AG04450 (cell line): ENCODE results near the gene ICAM2. TPM values are rescaled to one million over a fixed set of nuclear protein-coding genes. Genes with fewer than 3 reads are reported as not detected.

Experiments used
- CTCF ChIA-PET: fragments of 300-600, 350-600 bp; formaldehyde crosslinking; extraction: SDS; loops from one replicate; lab custom pipeline; 2022; ENCODE audit warnings: antibody characterized with exemption, inconsistent platforms; lab: Charles Lee
- POLR2A ChIA-PET: fragments of 350-600 bp; formaldehyde crosslinking; extraction: SDS; loops from one replicate; lab custom pipeline; 2021; ENCODE audit warnings: antibody characterized with exemption, inconsistent platforms; lab: Yijun Ruan, JAX
- DNase-seq: peaks from one replicate; pipeline ENCODE4 v3.0.0-alpha.2; 2011; ENCODE audit warnings: low read depth, low spot score
- H3K27ac ChIP-seq: one replicate; pipeline ENCODE4 v1.5.1; 2012; ENCODE audit warnings: low read depth, low read length, control low read depth
- H3K27me3 ChIP-seq: one replicate; pipeline ENCODE4 v1.6.0; 2012; ENCODE audit warnings: low read length; ENCODE audit not compliant: control insufficient read depth, insufficient read depth
- H3K4me3 ChIP-seq: 2 replicates; pipeline ENCODE4 v1.5.1; 2011; ENCODE audit warnings: mild to moderate bottlenecking, low read depth, low read length, control low read depth
- H3K9me3 ChIP-seq: 2 replicates; pipeline ENCODE4 v1.5.1; 2012; ENCODE audit warnings: low read length; ENCODE audit not compliant: control insufficient read depth, insufficient read depth
- polyA minus RNA-seq: library from RNA; depleted of rRNA, polyadenylated mRNA; stranded (reverse); fragments of >200 nt; gene quantifications from 2 replicates; pipeline ENCODE4 v1.2.3, GENCODE V29; 2011; rRNA and poly(A)+ RNA removed
- polyA plus RNA-seq: library from polyadenylated mRNA; depleted of rRNA; stranded (reverse); fragments of >200 nt; gene quantifications from 2 replicates; pipeline ENCODE4 v1.2.3, GENCODE V29; 2011; rRNA removed
- TF ChIP-seq, protein P1 (sequence below): IDR thresholded peaks from 2 replicates; pipeline ENCODE4 v1.5.1; 2011; ENCODE audit warnings: low read depth, low read length, control low read depth, inconsistent platforms

ICAM2 gene
- polyA plus RNA-seq = 0.16 and 0.52 TPM in 2 replicates
- 0.28 TPM in 1 of 2 replicates, not detected in the other for polyA minus RNA-seq

DNA sequence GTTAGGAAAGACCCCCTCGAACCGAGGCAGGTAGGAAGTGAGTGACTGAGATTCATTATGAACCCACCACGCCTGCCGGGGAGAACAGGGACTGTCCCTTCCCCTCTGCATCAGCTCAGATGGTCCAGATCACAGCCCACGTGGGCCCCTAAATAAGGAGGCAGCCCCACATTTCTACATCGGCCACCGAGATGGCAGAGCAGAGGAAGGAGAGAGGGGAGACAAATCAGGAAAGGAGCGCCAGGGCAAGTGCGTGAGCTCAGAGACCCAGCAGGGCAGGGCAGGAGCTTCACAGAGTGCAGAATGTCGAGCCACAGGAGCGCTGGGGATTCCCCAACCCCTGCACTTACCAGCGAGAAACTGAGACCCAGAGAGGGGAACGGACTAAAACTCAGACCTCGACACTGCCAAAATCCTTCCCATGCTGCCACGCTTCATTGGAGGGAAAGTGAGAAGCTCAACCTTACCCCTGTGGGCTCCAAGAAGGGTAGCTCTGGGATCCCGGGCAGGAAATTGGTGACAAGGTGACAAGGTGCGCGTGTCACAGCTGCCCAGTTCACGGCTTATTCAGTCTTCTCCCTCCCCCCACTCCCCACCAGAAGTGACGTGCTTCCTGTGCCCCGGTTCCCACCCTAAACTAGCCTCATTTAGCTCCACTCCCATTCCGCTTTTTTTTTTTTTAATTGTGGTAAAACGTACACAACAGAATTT, at the start of gene ICAM2:
TSS of gene ICAM2 (minus strand) at position 578 of the 711 bp plus-strand sequence. CDS start 13,942 bp downstream, outside the sequence.
- POLR2A ChIA-PET = interaction anchor here (0.6 to 0.7 kb wide), 2 partner anchors 109 to 289 kb away, joined by 4 to 5 read pairs; no protein-coding TSS in a partner anchor
- H3K27me3 ChIP-seq = peaks cover 9% of the 10 kb centered on the region
- 0 out of 2 replicates have a peak within 1 kb of the TSS, but pooled peaks have one; percentile 4 for H3K4me3 ChIP-seq
- TF ChIP-seq, protein P1, sequence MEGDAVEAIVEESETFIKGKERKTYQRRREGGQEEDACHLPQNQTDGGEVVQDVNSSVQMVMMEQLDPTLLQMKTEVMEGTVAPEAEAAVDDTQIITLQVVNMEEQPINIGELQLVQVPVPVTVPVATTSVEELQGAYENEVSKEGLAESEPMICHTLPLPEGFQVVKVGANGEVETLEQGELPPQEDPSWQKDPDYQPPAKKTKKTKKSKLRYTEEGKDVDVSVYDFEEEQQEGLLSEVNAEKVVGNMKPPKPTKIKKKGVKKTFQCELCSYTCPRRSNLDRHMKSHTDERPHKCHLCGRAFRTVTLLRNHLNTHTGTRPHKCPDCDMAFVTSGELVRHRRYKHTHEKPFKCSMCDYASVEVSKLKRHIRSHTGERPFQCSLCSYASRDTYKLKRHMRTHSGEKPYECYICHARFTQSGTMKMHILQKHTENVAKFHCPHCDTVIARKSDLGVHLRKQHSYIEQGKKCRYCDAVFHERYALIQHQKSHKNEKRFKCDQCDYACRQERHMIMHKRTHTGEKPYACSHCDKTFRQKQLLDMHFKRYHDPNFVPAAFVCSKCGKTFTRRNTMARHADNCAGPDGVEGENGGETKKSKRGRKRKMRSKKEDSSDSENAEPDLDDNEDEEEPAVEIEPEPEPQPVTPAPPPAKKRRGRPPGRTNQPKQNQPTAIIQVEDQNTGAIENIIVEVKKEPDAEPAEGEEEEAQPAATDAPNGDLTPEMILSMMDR = no peak
- H3K27ac ChIP-seq = no peak within 1 kb of the TSS
- CTCF ChIA-PET = interaction anchor here (0.6 to 2.5 kb wide), 7 partner anchors 10 to 388 kb away, joined by 3 to 21 read pairs (median 7); partner anchors contain the start of gene GH1
- DNase-seq = no peak
- H3K9me3 ChIP-seq = no peaks in the 10 kb centered on the region; the same call in 1 of the 2 replicates

DNA sequence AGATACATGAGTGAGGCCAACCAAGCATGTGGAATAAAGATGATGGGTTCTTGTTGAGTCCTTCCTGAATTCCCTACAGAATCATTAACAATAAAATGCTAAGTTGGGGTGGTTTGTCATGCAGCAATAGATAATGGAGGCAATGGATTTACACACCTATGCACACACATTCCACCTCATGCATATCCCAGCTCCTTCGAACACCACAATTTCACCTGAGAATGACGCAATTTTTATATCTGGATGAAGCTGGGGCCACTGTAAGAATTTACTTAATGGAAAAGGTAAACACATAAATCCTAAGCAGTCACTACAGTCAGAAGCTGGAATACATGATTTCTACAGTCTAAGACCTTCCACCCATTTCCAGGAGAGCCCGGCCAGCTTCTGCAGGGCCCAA, 49.8 kb upstream of the ICAM2 start:
- ChIA-PET CTCF (interaction anchor here (3.0 kb wide), 1 partner anchor 63 kb away, joined by 9 read pairs; no protein-coding TSS in a partner anchor), POLR2A (no interaction called here)
- TF ChIP-seq, protein P1 = no peak
- H3K4me3 ChIP-seq = no peak overlapping the region
- no peaks in the 10 kb centered on the region for H3K27me3 ChIP-seq
- H3K9me3 ChIP-seq = peaks cover 12% of the 10 kb centered on the region
- DNase-seq = no peak
- no peak overlapping the region for H3K27ac ChIP-seq

DNA sequence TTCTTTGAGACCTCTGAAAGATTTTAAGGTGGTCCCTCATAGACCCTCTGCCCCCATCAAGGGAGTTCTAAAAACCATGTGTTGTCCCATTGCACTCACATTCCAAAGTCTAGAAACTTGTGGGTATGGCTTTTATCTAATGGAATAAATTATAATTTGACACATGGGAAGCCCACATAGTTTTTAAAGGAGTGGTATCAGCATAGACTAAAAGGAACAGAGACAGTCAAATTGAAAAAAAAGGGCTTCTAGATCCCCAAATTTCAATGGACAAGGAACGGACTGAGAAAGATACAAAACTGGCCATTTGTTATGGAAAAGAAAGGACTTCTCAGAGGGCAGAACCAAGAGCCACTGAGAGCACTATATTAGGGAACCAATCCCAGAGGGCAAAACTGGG, 48.7 kb upstream of the ICAM2 start:
- no peak for DNase-seq
- ChIA-PET POLR2A (no interaction called here), CTCF (interaction anchor here (0.8 to 3.0 kb wide), 2 partner anchors 40 to 64 kb away, joined by 3 to 9 read pairs; no protein-coding TSS in a partner anchor)
- H3K27ac ChIP-seq = no peak overlapping the region
- no peak overlapping the region for H3K4me3 ChIP-seq
- TF ChIP-seq, protein P1 = no peak
- peaks cover 12% of the 10 kb centered on the region for H3K9me3 ChIP-seq
- H3K27me3 ChIP-seq = no peaks in the 10 kb centered on the region

DNA sequence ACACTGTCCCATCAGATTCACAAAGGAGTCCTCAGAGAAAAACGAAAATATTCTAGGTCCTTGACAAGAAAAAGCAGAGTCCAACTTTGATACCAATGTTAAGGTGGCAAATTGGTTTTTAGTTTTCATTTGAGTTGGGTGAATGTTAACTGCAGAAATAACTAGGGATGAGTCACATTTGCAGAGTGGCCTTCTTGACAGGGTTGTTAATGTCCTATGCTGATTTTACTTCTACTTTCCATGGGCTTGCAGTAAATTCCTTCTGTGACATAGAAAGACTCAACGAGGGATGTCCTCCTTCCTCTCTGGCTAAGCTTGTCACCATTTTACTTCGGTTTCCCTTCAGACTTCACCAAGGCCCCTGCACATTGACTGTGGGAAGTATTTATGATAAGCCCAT, 47.2 kb upstream of the ICAM2 start:
- no peak overlapping the region for H3K27ac ChIP-seq
- no peaks in the 10 kb centered on the region for H3K27me3 ChIP-seq
- TF ChIP-seq, protein P1 = no peak
- DNase-seq = no peak
- no peak overlapping the region for H3K4me3 ChIP-seq
- POLR2A ChIA-PET = no interaction called here
- CTCF ChIA-PET = interaction anchor here (8.4 kb wide), 1 partner anchor 65 kb away, joined by 92 read pairs; the partner anchor contains the start of gene ERN1
- H3K9me3 ChIP-seq = peaks cover 12% of the 10 kb centered on the region

DNA sequence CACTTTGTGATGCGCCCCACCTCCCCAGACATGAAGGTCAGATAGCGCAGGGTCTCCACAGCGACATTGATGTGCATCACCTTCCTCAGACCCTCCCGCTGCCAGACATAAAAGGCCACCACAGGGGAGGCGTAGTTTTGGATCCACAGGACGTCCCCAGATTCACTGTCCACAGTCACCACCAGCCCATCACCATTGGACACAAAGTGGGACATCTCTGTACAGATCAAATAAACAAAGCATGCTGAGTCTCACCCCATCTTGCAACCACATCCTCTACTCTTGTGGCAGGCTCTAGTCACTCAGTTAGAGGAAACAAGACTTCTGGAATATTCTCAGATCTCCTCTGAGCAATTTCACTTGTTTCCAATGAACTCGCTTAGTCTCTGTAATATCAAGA, 46.3 kb upstream of the ICAM2 start:
- ChIA-PET CTCF (interaction anchor here (8.4 kb wide), 1 partner anchor 66 kb away, joined by 92 read pairs; the partner anchor contains the start of gene ERN1), POLR2A (no interaction called here)
- Histone ChIP-seq H3K27me3 (no peaks in the 10 kb centered on the region), H3K4me3 (no peak overlapping the region), H3K27ac (no peak overlapping the region), H3K9me3 (peaks cover 12% of the 10 kb centered on the region)
- no peak for DNase-seq
- TF ChIP-seq, protein P1 = no peak
